HEK293T (cell line): ENCODE results near the gene EHBP1.

Experiments
- CTCF ChIA-PET: fragments of 350-600 bp; formaldehyde crosslinking; extraction: SDS; loops from one replicate; lab custom pipeline; 2021; ENCODE audit warnings: antibody characterized with exemption, inconsistent platforms; lab: Yijun Ruan, JAX
- POLR2A ChIA-PET: fragments of 350-600 bp; formaldehyde crosslinking; extraction: SDS; loops from one replicate; lab custom pipeline; 2020; ENCODE audit warnings: antibody characterized with exemption, inconsistent platforms; lab: Yijun Ruan, JAX
- DNase-seq: peaks from one replicate; pipeline ENCODE4 v3.0.0; 2012; ENCODE audit warnings: mixed read lengths; ENCODE audit errors: extremely low spot score
- ARNT ChIP-seq: fragments of 450-650 bp; IDR thresholded peaks from 2 replicates; pipeline ENCODE4 v1.6.1; 2017; ENCODE audit warnings: mild to moderate bottlenecking
- BHLHE40 ChIP-seq: fragments of 450-650 bp; IDR thresholded peaks from 2 replicates; pipeline ENCODE4 v1.6.1; 2016; ENCODE audit warnings: mild to moderate bottlenecking, moderate library complexity, borderline replicate concordance
- CTBP1 ChIP-seq: fragments of 450-650 bp; IDR thresholded peaks from 2 replicates; pipeline ENCODE4 v1.6.1; 2016; ENCODE audit warnings: borderline replicate concordance
- ELF4 ChIP-seq: fragments of 450-650 bp; IDR thresholded peaks from 2 replicates; pipeline ENCODE4 v1.6.1; 2017; ENCODE audit warnings: antibody characterized with exemption
- FOXA1 ChIP-seq: fragments of 450-650 bp; IDR thresholded peaks from 2 replicates; pipeline ENCODE4 v1.6.1; 2016; ENCODE audit warnings: mild to moderate bottlenecking
- FOXK2 ChIP-seq: fragments of 450-650 bp; IDR thresholded peaks from 2 replicates; pipeline ENCODE4 v1.6.1; 2016; ENCODE audit warnings: mild to moderate bottlenecking
- FOXM1 ChIP-seq: fragments of 450-650 bp; IDR thresholded peaks from 2 replicates; pipeline ENCODE4 v1.6.1; 2017; ENCODE audit warnings: mild to moderate bottlenecking, borderline replicate concordance
- HDGF ChIP-seq: fragments of 450-650 bp; IDR thresholded peaks from 2 replicates; pipeline ENCODE4 v1.6.1; 2017; ENCODE audit warnings: antibody characterized with exemption, borderline replicate concordance
- L3MBTL2 ChIP-seq: fragments of 450-650 bp; conservative IDR thresholded peaks from 2 replicates; pipeline ENCODE4 v1.6.1; 2016; ENCODE audit warnings: mild to moderate bottlenecking
- LEF1 ChIP-seq: fragments of 450-650 bp; IDR thresholded peaks from 2 replicates; pipeline ENCODE4 v1.6.1; 2017; ENCODE audit warnings: mild to moderate bottlenecking, borderline replicate concordance
- NFRKB ChIP-seq: fragments of 450-650 bp; IDR thresholded peaks from 2 replicates; pipeline ENCODE4 v1.6.1; 2016; ENCODE audit warnings: mild to moderate bottlenecking, moderate library complexity
- PKNOX1 ChIP-seq: fragments of 450-650 bp; IDR thresholded peaks from 2 replicates; pipeline ENCODE4 v1.6.1; 2016
- SP1 ChIP-seq: fragments of 450-650 bp; IDR thresholded peaks from 2 replicates; pipeline ENCODE4 v1.6.1; 2017
- SUZ12 ChIP-seq: fragments of 450-650 bp; IDR thresholded peaks from 2 replicates; pipeline ENCODE4 v1.6.1; 2016; ENCODE audit warnings: mild to moderate bottlenecking
- TARDBP ChIP-seq: fragments of 450-650 bp; IDR thresholded peaks from 2 replicates; pipeline ENCODE4 v1.6.1; 2016
- ZNF384 ChIP-seq: fragments of 450-650 bp; IDR thresholded peaks from 2 replicates; pipeline ENCODE4 v1.6.1; 2016

Gene EHBP1

GRCh38 chr2:62883629-62884028 is 178.1 kb downstream of the EHBP1 start:
- no peak for DNase-seq
- POLR2A ChIA-PET: no interaction called here
- CTCF ChIA-PET: no interaction called here
- TF ChIP-seq BHLHE40: no peak
- no peak for TF ChIP-seq SUZ12
- no peak for TF ChIP-seq FOXK2
- TF ChIP-seq LEF1: no peak
- no peak for TF ChIP-seq ARNT
- TF ChIP-seq CTBP1: no peak
- no peak for TF ChIP-seq TARDBP
- TF ChIP-seq FOXM1: no peak
- no peak for TF ChIP-seq SP1
- no peak for TF ChIP-seq ELF4
- TF ChIP-seq HDGF: no peak

- no peak for DNase-seq
- ChIA-PET POLR2A (no interaction called here), CTCF (no interaction called here)
- TF ChIP-seq SUZ12: no peak
- TF ChIP-seq FOXK2: no peak
- no peak for TF ChIP-seq ZNF384
- TF ChIP-seq HDGF: no peak
- no peak for TF ChIP-seq FOXA1
- no peak for TF ChIP-seq ARNT
- TF ChIP-seq SP1: no peak
- TF ChIP-seq NFRKB: no peak
- TF ChIP-seq BHLHE40: no peak
- no peak for TF ChIP-seq LEF1
- no peak for TF ChIP-seq PKNOX1
- TF ChIP-seq CTBP1: no peak
- TF ChIP-seq L3MBTL2: no peak
Measured at GRCh38 chr2:62884086-62884485, 178.6 kb downstream of the EHBP1 start.

GRCh38 chr2:62884514-62884913 is 179.0 kb downstream of the EHBP1 start:
- ChIA-PET CTCF (no interaction called here), POLR2A (no interaction called here)
- DNase-seq: no peak
- TF ChIP-seq SP1: no peak
- no peak for TF ChIP-seq FOXK2
- TF ChIP-seq TARDBP: no peak
- TF ChIP-seq CTBP1: no peak
- TF ChIP-seq BHLHE40: no peak
- no peak for TF ChIP-seq SUZ12
- TF ChIP-seq ZNF384: no peak
- no peak for TF ChIP-seq ARNT
- no peak for TF ChIP-seq LEF1

GRCh38 chr2:62894966-62895631 is 189.6 kb downstream of the EHBP1 start:
- ChIA-PET POLR2A (interaction anchor here (0.6 kb wide), 1 partner anchor 16 kb away, joined by 5 read pairs; no protein-coding TSS in a partner anchor), CTCF (interaction anchor here (0.7 kb wide), 2 partner anchors 188 to 439 kb away, joined by 3 read pairs; no protein-coding TSS in a partner anchor)
- no peak for DNase-seq
- TF ChIP-seq FOXA1 (no peak), PKNOX1 (no peak), ZNF384 (no peak), L3MBTL2 (no peak), HDGF (no peak), FOXK2 (no peak), BHLHE40 (no peak), SP1 (no peak), ARNT (no peak), LEF1 (no peak), SUZ12 (no peak), NFRKB (no peak), TARDBP (no peak), CTBP1 (no peak), FOXM1 (no peak)

GRCh38 chr2:62895632-62896009 is 190.1 kb downstream of the EHBP1 start:
- CTCF ChIA-PET: interaction anchor here (0.7 kb wide), 1 partner anchor 189 kb away, joined by 3 read pairs; no protein-coding TSS in a partner anchor
- POLR2A ChIA-PET: no interaction called here
- no peak for DNase-seq
- TF ChIP-seq FOXK2 (no peak), SP1 (no peak), L3MBTL2 (no peak), TARDBP (no peak), FOXM1 (no peak), BHLHE40 (no peak)

GRCh38 chr2:62897187-62897827 is 191.8 kb downstream of the EHBP1 start:
- CTCF ChIA-PET: interaction anchor here (0.6 kb wide), 1 partner anchor 121 kb away, joined by 3 read pairs; no protein-coding TSS in a partner anchor
- TF ChIP-seq FOXA1: no peak
- no peak for TF ChIP-seq ELF4
- no peak for TF ChIP-seq SP1
- no peak for DNase-seq
- POLR2A ChIA-PET: interaction anchor here (0.6 kb wide), 1 partner anchor 652 kb away, joined by 3 read pairs; no protein-coding TSS in a partner anchor

- CTCF ChIA-PET: no interaction called here
Measured at GRCh38 chr2:62904344-62904743, 198.8 kb downstream of the EHBP1 start.

More at GRCh38 chr2:62904344-62904743, 198.8 kb downstream of the EHBP1 start:
- TF ChIP-seq CTBP1 (no peak), ZNF384 (no peak), PKNOX1 (no peak), FOXM1 (no peak), HDGF (no peak), ARNT (no peak), SP1 (no peak), ELF4 (no peak), BHLHE40 (no peak), L3MBTL2 (no peak), NFRKB (no peak), FOXA1 (no peak), TARDBP (no peak), SUZ12 (no peak), FOXK2 (no peak)
- DNase-seq: no peak
- POLR2A ChIA-PET: no interaction called here
